Dedifferentiated amniotic fluid mesenchymal stem cell (primary cell): ENCODE measurements around the gene HIGD2A.

ENCODE experiments used
- DNase-seq: peaks from one replicate; pipeline ENCODE4 v3.0.0-alpha.2; 2016; ENCODE audit errors: extremely low spot score

Gene HIGD2A

DNA sequence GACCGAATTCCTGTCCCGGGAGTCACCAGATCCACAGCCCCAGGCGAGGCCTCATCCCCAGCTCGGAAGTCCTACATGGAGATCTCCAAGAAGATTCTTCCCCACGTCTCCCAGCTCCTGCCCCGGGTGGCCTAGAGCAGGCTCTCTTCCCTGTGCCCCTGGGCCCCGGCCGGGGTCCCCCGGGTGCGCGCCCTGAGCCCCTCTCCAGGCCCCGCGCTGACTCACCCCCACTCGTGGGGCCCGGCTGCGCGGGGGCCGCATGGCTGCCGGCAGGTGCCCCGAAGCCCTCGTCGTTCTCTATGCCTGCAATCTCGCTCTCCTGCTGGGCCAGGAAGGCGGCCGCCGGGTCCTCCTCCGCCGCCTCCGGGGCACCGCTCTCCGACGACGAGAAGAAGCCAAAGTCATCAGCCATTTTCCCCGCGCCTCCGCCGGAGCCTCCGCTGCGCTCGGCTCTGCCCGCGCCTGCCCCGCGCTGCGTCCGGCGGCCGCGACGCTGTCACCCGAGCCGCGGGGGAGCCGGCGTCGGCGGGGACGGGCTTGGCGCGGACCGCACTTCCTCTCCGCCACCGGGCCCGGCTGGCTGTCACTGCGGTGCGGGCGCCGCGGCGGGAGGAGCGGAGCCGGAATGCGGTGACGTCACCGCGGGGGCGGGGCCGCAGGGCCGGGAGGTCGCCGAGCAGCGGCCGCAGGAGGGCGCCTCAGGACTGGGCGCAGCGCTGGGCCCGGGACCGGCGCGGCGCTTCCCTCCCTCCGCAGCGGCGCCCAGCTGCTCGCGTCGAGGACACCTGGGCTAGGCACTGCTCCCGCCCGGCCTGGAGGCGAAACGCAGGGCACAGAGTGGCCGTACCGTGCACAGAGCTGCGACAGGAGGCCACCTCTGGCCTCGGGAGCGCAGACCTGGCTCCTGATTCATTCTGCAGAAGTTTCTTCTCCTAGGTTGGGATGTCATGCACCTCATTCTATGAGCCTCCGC is 27.7 kb downstream of the HIGD2A start, which contains the start of gene CLTB:
CLTB (minus strand) TSS at position 588 of the 973 bp plus-strand sequence; CDS start at position 412, 176 bp downstream.
- DNase-seq = peak; percentile 71

DNA sequence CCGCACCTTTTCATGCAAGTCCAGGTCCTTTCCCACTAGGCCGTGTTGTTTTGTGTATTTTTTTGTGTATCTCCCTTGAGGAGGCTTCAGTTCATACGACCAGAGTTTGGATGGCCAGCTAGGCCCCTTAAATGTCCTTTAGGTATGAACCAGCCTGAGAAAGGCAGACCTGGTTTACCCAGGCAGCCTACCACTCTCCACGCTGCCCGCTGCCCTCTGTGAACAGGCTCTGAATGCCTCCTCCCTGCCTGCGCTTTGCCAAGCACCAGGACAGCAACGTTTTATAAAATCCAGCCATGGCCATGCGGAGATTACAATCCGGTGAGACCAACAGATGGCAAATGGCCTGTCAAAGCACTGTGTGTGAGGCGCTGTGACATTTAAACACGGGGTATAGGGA is 28.4 kb downstream of the HIGD2A start:
- DNase-seq = no peak

DNA sequence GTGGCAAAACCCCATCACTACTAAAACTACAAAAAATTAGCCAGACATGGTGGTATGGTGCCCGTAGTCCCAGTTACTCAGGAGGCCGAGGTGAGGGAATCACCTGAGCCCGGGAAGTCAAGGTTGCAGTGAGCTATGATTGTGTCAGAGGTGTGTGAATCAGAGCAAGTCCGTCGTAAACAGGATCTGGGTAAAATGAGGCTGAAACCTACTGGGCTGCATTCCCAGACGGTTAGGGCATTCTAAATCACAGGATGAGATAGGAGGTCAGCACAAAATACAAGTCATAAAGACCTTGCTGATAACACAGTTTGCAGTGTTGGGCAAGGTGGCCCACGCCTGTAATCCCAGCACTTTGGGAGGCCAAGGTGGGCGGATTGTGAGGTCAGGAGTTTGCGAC is 29.7 kb downstream of the HIGD2A start:
- no peak for DNase-seq

DNA sequence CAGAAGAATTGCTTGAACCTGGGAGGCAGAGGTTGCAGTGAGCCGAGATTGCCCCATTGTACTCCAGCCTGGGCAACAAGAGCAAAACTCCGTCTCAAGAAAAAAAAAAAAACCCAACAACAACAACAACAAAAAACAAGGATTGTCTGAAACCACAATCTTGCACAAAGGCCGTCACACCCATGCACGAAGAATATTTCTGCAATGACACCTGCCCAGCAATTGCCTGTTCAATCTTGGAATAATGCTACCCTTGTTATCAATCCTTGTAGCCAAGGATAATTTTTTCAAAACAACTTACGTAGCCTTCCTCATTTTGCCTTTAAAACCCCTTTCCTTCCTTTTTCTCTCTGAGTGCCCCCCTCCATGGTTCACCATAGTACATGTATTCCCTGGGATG is 31.5 kb downstream of the HIGD2A start:
- DNase-seq = no peak

DNA sequence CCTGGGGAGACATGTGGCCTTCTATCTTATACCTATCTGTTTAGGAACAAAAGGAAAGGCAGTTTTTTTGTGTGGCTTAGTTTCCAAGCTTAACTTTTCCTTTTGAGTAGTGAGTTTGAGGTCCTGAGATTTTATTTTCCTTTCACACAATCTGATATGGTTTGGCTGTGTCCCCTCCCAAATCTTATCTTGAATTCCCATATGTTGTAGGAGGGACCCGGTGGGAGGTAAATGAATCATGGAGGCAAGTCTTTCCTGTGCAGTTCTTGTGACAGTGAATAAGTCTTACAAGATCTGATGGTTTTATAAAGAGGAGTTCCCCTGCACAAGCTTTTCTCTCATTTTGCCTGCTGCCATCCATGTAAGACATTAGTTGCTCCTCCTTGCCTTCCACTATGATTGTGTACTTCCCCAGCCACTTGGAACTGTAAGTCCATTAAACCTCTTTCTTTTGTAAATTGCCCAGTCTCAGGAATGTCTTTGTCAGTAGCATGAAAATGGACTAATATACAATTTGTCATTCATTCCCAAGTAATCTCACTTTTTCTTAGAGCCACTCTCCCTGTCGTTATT is 32.5 kb downstream of the HIGD2A start:
- DNase-seq = no peak

DNA sequence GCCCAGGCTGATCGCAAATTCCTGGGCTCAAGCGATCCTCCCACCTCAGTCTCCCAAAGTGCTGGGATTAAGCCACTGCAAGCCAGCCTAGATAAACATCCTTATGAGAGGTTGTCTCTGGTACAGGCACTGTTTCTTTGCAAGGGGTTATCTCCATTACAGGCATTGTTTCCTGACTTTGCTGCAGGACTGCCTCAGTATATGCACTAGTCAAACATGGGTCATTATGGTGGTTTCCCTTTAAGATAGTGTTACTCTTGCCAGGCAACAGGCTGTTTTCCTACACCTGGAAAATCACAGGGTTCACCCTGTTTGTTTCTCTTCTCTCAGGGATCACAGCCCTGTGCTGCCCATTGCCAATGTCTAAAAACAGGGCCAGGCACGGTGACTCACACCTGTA is 35.6 kb downstream of the HIGD2A start:
- no peak for DNase-seq

DNA sequence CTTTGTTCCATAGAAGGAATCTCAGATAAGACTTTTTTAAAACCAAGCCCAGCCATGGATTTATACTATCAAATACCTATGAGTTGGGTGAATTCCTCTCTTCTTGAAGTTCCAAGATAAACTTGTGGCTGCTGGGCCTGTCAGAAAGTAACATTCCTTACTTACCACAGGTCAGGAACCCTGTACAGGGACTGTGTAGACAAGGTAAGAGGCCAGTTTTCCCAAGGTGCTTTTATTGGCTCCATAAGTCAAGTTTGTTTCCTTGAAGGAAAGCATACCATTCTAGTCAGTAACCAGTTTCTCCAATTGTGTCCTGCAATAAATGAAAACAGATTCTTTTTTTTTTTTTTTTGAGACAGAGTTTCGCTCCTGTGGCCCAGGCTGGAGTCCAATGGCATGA is 36.6 kb downstream of the HIGD2A start:
- DNase-seq = no peak

DNA sequence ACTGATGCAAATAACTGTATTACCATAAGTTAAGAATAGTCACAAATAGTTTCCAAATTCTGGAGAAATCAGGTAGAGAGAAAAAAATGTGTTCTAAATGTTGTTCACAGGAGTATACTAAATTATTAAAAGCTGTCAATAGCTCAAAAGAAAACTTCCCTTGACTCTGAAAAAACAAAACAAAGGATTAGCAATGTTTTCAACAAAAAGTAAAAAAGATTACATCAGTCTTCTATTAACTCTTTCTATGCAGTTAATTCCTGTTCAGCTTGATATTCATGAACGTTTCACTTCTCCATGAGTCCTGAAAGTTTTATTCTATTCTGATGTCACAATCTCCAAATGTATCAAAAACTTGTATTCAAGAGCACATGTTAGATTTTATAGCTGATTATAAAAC is 37.2 kb downstream of the HIGD2A start:
- DNase-seq = no peak

DNA sequence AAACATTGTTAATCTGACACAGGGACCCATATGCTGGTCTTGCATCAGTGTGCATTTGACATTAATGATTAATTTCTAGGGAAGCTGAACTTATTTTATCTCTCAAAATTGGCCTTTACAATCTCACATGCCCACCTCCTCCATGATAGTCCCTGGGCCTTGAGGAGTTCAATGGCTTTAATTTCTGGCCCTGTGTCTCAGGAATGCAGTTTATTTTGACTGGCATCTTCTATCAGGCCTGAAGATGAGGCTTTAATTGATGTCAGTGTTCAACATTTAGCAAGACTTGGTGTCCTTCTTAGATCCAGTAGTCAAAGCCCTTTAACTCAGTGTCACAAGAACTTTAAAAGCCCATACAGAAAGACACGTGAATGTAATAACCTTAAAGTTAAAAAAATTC is 38.3 kb downstream of the HIGD2A start:
- DNase-seq = no peak

DNA sequence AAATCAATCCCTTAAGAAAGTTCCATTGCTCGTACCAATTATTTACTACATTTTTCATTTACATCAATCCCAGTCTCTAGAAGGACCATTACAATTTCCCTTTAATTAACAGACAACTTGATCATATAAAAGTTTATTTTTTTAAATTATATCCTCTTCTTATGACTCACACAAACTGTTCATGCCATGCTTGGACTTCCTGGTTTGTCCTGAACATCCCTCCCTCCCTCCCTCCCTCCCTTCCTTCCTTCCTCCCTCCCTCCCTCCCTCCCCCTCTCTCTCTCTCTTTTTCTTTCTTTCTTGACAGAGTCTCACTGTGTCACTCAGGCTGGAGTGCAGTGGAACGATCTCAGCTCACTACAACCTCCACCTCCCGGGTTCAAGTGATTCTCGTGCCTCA is 39.4 kb downstream of the HIGD2A start:
- DNase-seq = no peak

DNA sequence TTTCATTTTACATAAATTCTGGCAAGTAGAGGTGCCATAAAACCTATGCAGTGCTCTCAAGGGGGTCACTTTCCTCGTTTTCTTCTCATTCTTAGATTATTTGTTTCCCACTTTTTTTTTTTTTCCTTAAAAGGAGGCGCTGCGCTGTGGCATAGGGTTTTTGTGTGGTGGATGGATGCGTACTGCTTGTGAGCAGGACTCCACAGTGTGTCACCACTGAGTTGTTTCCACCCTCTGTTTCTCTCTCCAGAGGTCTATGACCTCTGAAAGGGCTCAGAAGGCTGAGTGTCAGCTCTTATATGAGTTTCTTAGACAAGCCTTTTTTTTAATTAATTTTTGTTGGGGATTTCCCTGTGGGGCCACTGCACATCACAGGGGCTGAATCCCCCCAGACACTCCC is 41.4 kb downstream of the HIGD2A start:
- no peak for DNase-seq

DNA sequence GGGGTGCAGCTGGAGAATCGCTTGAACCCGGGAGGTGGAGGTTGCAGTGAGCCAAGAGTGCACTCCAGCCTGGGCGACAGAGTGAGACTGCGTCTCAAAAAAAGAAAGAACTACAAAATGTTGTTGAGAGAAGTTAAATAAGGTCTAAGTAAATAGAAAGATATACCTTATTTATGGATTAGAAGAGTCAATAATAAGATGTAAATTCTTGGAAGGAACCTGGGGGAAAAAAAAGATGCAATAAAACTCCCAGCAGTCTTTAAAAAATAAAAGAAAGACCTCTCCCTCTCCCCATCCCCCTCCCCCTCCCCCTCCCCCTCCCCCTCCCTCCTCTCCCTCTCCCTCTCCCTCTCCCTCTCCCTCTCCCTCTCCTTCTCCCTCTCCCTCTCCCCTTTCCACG is 44.2 kb downstream of the HIGD2A start:
- no peak for DNase-seq

DNA sequence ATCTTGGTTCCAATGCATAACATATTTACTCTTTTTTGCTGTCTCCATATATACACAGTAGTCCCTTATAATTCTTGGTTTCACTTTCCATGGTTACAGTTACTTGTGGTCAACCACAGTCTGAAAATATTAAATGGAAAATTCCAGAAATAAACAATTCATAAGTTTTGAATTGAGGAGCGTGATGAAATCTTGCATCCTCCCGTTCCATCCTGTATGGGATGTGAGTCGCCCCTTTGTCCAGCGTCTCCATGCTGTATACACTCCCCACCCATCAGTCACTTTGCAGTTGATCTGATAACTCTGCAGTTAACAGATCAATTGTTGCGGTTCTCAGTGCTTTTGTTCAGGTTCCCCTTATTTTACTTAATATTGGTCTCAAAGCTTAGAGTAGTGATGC is 48.1 kb downstream of the HIGD2A start:
- DNase-seq = no peak

DNA sequence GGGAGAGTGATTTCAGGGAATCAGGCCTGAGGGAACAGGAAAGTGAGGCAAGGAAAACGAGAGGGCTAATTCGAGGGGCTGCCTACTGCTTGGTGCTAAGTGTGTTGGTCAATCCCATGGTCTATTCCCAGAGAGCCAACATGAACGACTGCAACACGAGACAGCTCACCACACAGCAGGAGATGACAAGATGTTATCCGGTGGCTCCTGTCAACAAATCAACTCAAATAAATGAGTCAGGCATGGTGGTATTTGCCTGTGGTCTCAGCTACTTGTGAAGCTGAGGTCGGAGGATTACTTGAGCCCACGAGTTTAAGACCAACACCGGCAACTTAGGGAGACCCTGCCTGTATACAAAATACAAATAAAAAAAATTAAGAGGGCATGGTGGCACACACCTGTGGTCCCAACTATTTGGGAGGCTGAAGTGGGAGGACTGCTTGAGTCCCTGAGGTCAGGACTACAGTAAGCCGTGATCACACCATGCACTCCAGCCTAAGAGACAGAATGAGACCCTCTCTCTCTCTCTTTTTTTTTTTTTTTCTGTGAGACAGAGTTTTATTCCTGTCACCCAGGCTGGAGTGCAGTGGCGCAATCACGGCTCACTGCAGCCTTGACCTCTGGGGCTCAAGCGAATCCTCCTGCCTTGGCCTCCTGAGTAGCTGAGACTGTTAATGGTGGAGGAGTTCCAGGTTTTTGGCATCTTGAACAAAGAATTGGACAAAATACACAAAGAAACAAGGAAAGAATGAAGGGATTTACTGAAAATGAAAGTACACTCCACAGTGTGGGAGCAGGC is 50.6 kb downstream of the HIGD2A start:
- DNase-seq = no peak
